HG03565 (cell line): ENCODE results near the gene C10orf90.

Source experiments
- ATAC-seq: cut with Tn5 transposase; IDR thresholded peaks from one replicate; pipeline ENCODE4 v1.9.1; 2021; ENCODE audit warnings: mild to moderate bottlenecking, moderate library complexity; ENCODE audit not compliant: unreplicated experiment

The C10orf90 gene

GRCh38 chr10:126638542-126638941 lies 32.0 kb downstream of the C10orf90 start:
- no peak for ATAC-seq

- ATAC-seq: no peak
These were observed 33.0 kb downstream of the C10orf90 start for GRCh38 chr10:126637501-126637900.

- no peak for ATAC-seq
These were observed 35.6 kb downstream of the C10orf90 start for GRCh38 chr10:126634911-126635310.

- no peak for ATAC-seq
These were observed 36.1 kb downstream of the C10orf90 start for GRCh38 chr10:126634347-126634746.

- ATAC-seq: no peak
These were observed 37.8 kb downstream of the C10orf90 start for GRCh38 chr10:126632705-126633104.

GRCh38 chr10:126629925-126630624 lies 40.4 kb downstream of the C10orf90 start:
- no peak for ATAC-seq

GRCh38 chr10:126628746-126629145 lies 41.7 kb downstream of the C10orf90 start:
- no peak for ATAC-seq

GRCh38 chr10:126621846-126622245 lies 48.6 kb downstream of the C10orf90 start:
- no peak for ATAC-seq

- ATAC-seq: no peak
These were observed 52.0 kb downstream of the C10orf90 start for GRCh38 chr10:126618466-126618865.

- no peak for ATAC-seq
These were observed 52.8 kb downstream of the C10orf90 start for GRCh38 chr10:126617733-126618132.

GRCh38 chr10:126617208-126617607 lies 53.3 kb downstream of the C10orf90 start:
- no peak for ATAC-seq

- ATAC-seq: no peak
These were observed 53.8 kb downstream of the C10orf90 start for GRCh38 chr10:126616737-126617136.

GRCh38 chr10:126611303-126611702 lies 59.2 kb downstream of the C10orf90 start:
- ATAC-seq: no peak

GRCh38 chr10:126609566-126609965 lies 60.9 kb downstream of the C10orf90 start:
- ATAC-seq: no peak

GRCh38 chr10:126599949-126600682 lies 70.4 kb downstream of the C10orf90 start:
- ATAC-seq: no peak

GRCh38 chr10:126598009-126598408 lies 72.5 kb downstream of the C10orf90 start:
- peak; percentile 82 for ATAC-seq

GRCh38 chr10:126597211-126597610 lies 73.3 kb downstream of the C10orf90 start:
- no peak for ATAC-seq

- ATAC-seq: no peak
These were observed 73.9 kb downstream of the C10orf90 start for GRCh38 chr10:126596472-126597016.

- ATAC-seq: no peak
These were observed 75.3 kb downstream of the C10orf90 start for GRCh38 chr10:126595160-126595559.

- no peak for ATAC-seq
These were observed 76.4 kb downstream of the C10orf90 start for GRCh38 chr10:126593968-126594701.

GRCh38 chr10:126592901-126593300 lies 77.6 kb downstream of the C10orf90 start:
- no peak for ATAC-seq
